B cell (primary cell): ENCODE measurements around the gene OSBPL5.

ENCODE experiments used
- EZH2 ChIP-seq: IDR thresholded peaks from 2 replicates; pipeline ENCODE4 v1.6.1; 2012; ENCODE audit warnings: borderline replicate concordance, low read depth, mild to moderate bottlenecking, moderate library complexity, low read length; ENCODE audit not compliant: insufficient read depth, poor library complexity, severe bottlenecking
- TF ChIP-seq, protein P1 (sequence below): fragments of 200-600 bp; IDR thresholded peaks from one replicate; pipeline ENCODE4 v1.8.0; 2022; ENCODE audit warnings: antibody characterized with exemption, mild to moderate bottlenecking

DNA sequence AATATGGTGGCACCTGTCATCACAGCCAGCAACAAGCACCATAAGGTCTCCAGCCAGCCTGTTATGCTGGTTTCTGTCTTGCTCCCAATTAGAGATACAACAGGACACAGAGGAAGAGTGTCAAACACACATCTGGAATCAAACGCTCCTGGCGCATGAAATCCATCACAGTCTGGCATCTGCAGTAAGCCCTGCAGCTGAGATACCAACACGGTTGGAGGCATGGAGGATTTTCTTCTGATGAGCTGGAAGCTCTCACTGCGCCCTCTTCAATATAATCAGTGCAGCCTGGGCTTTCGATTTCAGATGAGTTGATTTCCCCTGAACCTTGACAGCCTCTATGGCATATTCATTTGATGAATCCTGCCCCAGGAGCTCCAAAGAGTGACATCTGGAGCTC lies 80.1 kb downstream of the OSBPL5 start:
- TF ChIP-seq, protein P1, sequence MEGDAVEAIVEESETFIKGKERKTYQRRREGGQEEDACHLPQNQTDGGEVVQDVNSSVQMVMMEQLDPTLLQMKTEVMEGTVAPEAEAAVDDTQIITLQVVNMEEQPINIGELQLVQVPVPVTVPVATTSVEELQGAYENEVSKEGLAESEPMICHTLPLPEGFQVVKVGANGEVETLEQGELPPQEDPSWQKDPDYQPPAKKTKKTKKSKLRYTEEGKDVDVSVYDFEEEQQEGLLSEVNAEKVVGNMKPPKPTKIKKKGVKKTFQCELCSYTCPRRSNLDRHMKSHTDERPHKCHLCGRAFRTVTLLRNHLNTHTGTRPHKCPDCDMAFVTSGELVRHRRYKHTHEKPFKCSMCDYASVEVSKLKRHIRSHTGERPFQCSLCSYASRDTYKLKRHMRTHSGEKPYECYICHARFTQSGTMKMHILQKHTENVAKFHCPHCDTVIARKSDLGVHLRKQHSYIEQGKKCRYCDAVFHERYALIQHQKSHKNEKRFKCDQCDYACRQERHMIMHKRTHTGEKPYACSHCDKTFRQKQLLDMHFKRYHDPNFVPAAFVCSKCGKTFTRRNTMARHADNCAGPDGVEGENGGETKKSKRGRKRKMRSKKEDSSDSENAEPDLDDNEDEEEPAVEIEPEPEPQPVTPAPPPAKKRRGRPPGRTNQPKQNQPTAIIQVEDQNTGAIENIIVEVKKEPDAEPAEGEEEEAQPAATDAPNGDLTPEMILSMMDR, result no peak
- no peak for TF ChIP-seq EZH2
